Endothelial cell of umbilical vein (primary cell): ENCODE results near the gene RGS7. TPM values are rescaled to one million over a fixed set of nuclear protein-coding genes. Genes with fewer than 3 reads are reported as not detected.

Experiments used
- BruUV-seq: library from RNA; stranded (reverse); fragments of 400-500 nt; replicated peaks from 2 replicates; lab custom pipeline; 2021; lab: Mats Ljungman, UMichigan
- CTCF ChIA-PET: fragments of 300-600, 350-600 bp; sonication (Branson Sonifier 250); formaldehyde crosslinking; loops from one replicate; lab custom pipeline; 2021; ENCODE audit warnings: antibody characterized with exemption, inconsistent platforms; lab: Charles Lee
- POLR2A ChIA-PET: fragments of 300-600, 350-600 bp; sonication (Branson Sonifier 250); formaldehyde crosslinking; loops from one replicate; lab custom pipeline; 2021; ENCODE audit warnings: antibody characterized with exemption, inconsistent platforms; lab: Charles Lee
- DNase-seq: peaks from one replicate; pipeline ENCODE4 v3.0.0-alpha.2; 2011; ENCODE audit warnings: low read depth, low spot score
- FAIRE-seq: peaks from 2 replicates; lab custom pipeline; 2011; peaks lifted over from hg19 to GRCh38; lab: Jason Lieb, UNC
- H2AFZ ChIP-seq: 2 replicates; pipeline ENCODE4 v1.6.0; 2012; ENCODE audit warnings: low read depth, low read length, control low read depth, inconsistent platforms
- H3K27ac ChIP-seq: 2 replicates; pipeline ENCODE4 v1.5.1; 2011; ENCODE audit warnings: low read depth, mild to moderate bottlenecking, control low read depth, low read length, moderate library complexity; ENCODE audit not compliant: insufficient read depth
- H3K27me3 ChIP-seq, 2 experiments: 2 replicates each; pipeline versions ENCODE4 v1.6.0 to v1.6.1; 2011; ENCODE audit warnings: low read length in 2 of 2, mixed read lengths in 1 of 2; ENCODE audit not compliant: control insufficient read depth in 2 of 2, insufficient read depth in 2 of 2
- H3K36me3 ChIP-seq, 2 experiments: 2 replicates in 1 of 2; 3 replicates in 1 of 2; pipeline ENCODE4 v1.5.1; 2011; ENCODE audit warnings: low read length in 2 of 2, mild to moderate bottlenecking in 1 of 2, moderate library complexity in 1 of 2; ENCODE audit not compliant: control insufficient read depth in 2 of 2, insufficient read depth in 2 of 2; ENCODE audit errors: extremely low read depth in 1 of 2
- H3K4me1 ChIP-seq: 3 replicates; pipeline ENCODE4 v1.5.1; 2011; ENCODE audit warnings: mild to moderate bottlenecking, low read length; ENCODE audit not compliant: control insufficient read depth, insufficient read depth; ENCODE audit errors: extremely low read depth
- H3K4me2 ChIP-seq: 2 replicates; pipeline ENCODE4 v1.6.1; 2011; ENCODE audit warnings: low read length, control low read depth, mixed read lengths; ENCODE audit not compliant: insufficient read depth
- H3K4me3 ChIP-seq, 3 experiments: fragments of 200-600 bp in 1 of 3; sonication (generic), shearing (Covaris generic) in 1 of 3; replicated peaks in 1 of 3; 2 replicates each; pipeline ENCODE4 v1.5.1; 2011 to 2016; ENCODE audit warnings: control low read depth in 3 of 3, low read length in 3 of 3, mild to moderate bottlenecking in 2 of 3, inconsistent platforms in 1 of 3, low read depth in 1 of 3, moderate library complexity in 1 of 3; ENCODE audit not compliant: insufficient read depth in 1 of 3
- H3K79me2 ChIP-seq: 2 replicates; pipeline ENCODE4 v1.6.0; 2012; ENCODE audit warnings: low read length, inconsistent platforms; ENCODE audit not compliant: control insufficient read depth, insufficient read depth
- H3K9ac ChIP-seq: replicated peaks from 2 replicates; pipeline ENCODE3; 2011; ENCODE audit warnings: low read length, control low read depth; ENCODE audit not compliant: insufficient read depth; ENCODE audit errors: extremely low read depth
- H3K9me1 ChIP-seq: replicated peaks from 3 replicates; pipeline ENCODE4 v1.6.0; 2011; ENCODE audit warnings: mild to moderate bottlenecking, low read length; ENCODE audit not compliant: control insufficient read depth, insufficient read depth; ENCODE audit errors: extremely low read depth
- H3K9me3 ChIP-seq: replicated peaks from 2 replicates; pipeline ENCODE4 v1.5.1; 2012; ENCODE audit warnings: low read length, inconsistent platforms; ENCODE audit not compliant: control insufficient read depth, insufficient read depth
- H4K20me1 ChIP-seq: replicated peaks from 2 replicates; pipeline ENCODE3; 2011; ENCODE audit warnings: mild to moderate bottlenecking, low read length; ENCODE audit not compliant: control insufficient read depth, insufficient read depth; ENCODE audit errors: extremely low read depth
- EZH2 ChIP-seq: IDR thresholded peaks from 2 replicates; pipeline ENCODE4 v1.6.1; 2012; ENCODE audit warnings: borderline replicate concordance, low read depth, mild to moderate bottlenecking, moderate library complexity, low read length, inconsistent platforms; ENCODE audit not compliant: severe bottlenecking
- FOS ChIP-seq: IDR thresholded peaks from 2 replicates; pipeline ENCODE4 v1.6.1; 2011; ENCODE audit warnings: mild to moderate bottlenecking, low read length, moderate library complexity, borderline replicate concordance; ENCODE audit not compliant: insufficient read depth
- GATA2 ChIP-seq: IDR thresholded peaks from 2 replicates; pipeline ENCODE4 v1.7.0; 2011; ENCODE audit warnings: low read depth, mild to moderate bottlenecking, moderate library complexity, mixed read lengths, low read length; ENCODE audit not compliant: insufficient read length, insufficient read depth
- MYC ChIP-seq: IDR thresholded peaks from one replicate; pipeline ENCODE4 v1.6.1; 2011; ENCODE audit warnings: mild to moderate bottlenecking, low read depth, low read length
- POLR2A ChIP-seq: IDR thresholded peaks from 2 replicates; pipeline ENCODE4 v1.6.1; 2012; ENCODE audit warnings: low read depth, mild to moderate bottlenecking, control low read depth, low read length
- dilution Hi-C: fragments of 300-500 bp; cut with MboI; formaldehyde crosslinking; loops from one replicate; pipeline ENCODE4 v1.15.0; 2019; ENCODE audit warnings: low sequenced_read_pairs; ENCODE audit not compliant: extremely low pct_ligation_motif_present
- intact Hi-C: fragments of 100-400 bp; cut with micrococcal nuclease; formaldehyde crosslinking; loops from one replicate; pipeline ENCODE4 v1.10.0; 2022
- polyA plus RNA-seq, 4 experiments: library from polyadenylated mRNA; depleted of rRNA in 3 of 4; stranded (reverse) in 3 of 4; unstranded in 1 of 4; fragments of >200 nt; gene quantifications; 2 replicates each; pipeline versions ENCODE4 v1.2.1 to v1.2.3, GENCODE V29; 2011 to 2012; ENCODE audit warnings: missing spikeins in 1 of 4
- total RNA-seq: library from RNA; stranded (reverse); gene quantifications from 2 replicates; pipeline ENCODE4 v1.2.3, GENCODE V29; 2021

The RGS7 gene
- total and polyA plus RNA-seq, 2 donors (not counting 3 experiments of a cell fraction or from before 2014, with no cell fraction given), result 0.43 to 0.44 TPM

GRCh38 chr1:241332987-241333386 lies 24.0 kb downstream of the RGS7 start:
- H2AFZ ChIP-seq, result no peak overlapping the region
- no peak overlapping the region for H3K27ac ChIP-seq
- ChIA-PET POLR2A (no interaction called here), CTCF (no interaction called here)
- no peaks in the 10 kb centered on the region for H4K20me1 ChIP-seq
- H3K9me3 ChIP-seq, result no peaks in the 10 kb centered on the region
- DNase-seq, result no peak
- H3K79me2 ChIP-seq, result no peaks in the 10 kb centered on the region
- H3K4me1 ChIP-seq, result no peaks in the 10 kb centered on the region
- dilution Hi-C loops, result no loop called here
- no TSS peak for BruUV-seq
- H3K4me2 ChIP-seq, result no peak overlapping the region
- no peaks in the 10 kb centered on the region for H3K27me3 ChIP-seq
- H3K4me3 ChIP-seq, result no peak overlapping the region
- FAIRE-seq, result no peak
- intact Hi-C loops, result no loop called here
- H3K9ac ChIP-seq, result no peak overlapping the region
- TF ChIP-seq EZH2 (no peak), MYC (no peak)
- no peaks in the 10 kb centered on the region for H3K9me1 ChIP-seq
- no peaks in the 10 kb centered on the region for H3K36me3 ChIP-seq

- no peak for TF ChIP-seq MYC
- no peak for TF ChIP-seq POLR2A
- TF ChIP-seq GATA2, result no peak
- TF ChIP-seq EZH2, result no peak
- TF ChIP-seq FOS, result no peak
- Histone ChIP-seq H2AFZ (no peak overlapping the region), H3K27me3 (no peaks in the 10 kb centered on the region), H3K4me2 (no peak overlapping the region), H3K4me1 (no peaks in the 10 kb centered on the region), H3K36me3 (no peaks in the 10 kb centered on the region), H3K79me2 (no peaks in the 10 kb centered on the region), H3K9me1 (no peaks in the 10 kb centered on the region), H3K4me3 (no peak overlapping the region), H3K9ac (no peak overlapping the region), H4K20me1 (no peaks in the 10 kb centered on the region), H3K27ac (no peak overlapping the region), H3K9me3 (no peaks in the 10 kb centered on the region)
- ChIA-PET POLR2A (no interaction called here), CTCF (no interaction called here)
- dilution Hi-C loops, result no loop called here
- FAIRE-seq, result no peak
- intact Hi-C loops, result no loop called here
- BruUV-seq, result no TSS peak
- no peak for DNase-seq
Observed at GRCh38 chr1:241332037-241332409, 25.0 kb downstream of the RGS7 start.
